Adrenal gland (tissue), 12 donors: ENCODE measurements around the gene GUCY2F. TPM values are rescaled to one million over a fixed set of nuclear protein-coding genes. Genes with fewer than 3 reads are reported as not detected.

Experiments used
- DNase-seq, 7 donors: peaks; one replicate each; pipeline ENCODE4 v3.0.0-alpha.2; 2019 to 2020
- H3K27ac ChIP-seq, 5 donors: fragments of 200-600 bp; sonication (generic) in 4 of 5; 1 replicate in 3 of 5; 2 replicates in 2 of 5; pipeline versions ENCODE4 v1.5.1 to v1.8.0; 2016 to 2020; ENCODE audit warnings: mild to moderate bottlenecking in 1 of 5
- H3K27me3 ChIP-seq: fragments of 200-600 bp; 2 replicates; pipeline ENCODE4 v1.8.0; 2021
- H3K36me3 ChIP-seq, 2 donors: fragments of 200-600 bp; replicated peaks in 1 of 2; 1 replicate in 1 of 2; 2 replicates in 1 of 2; pipeline versions ENCODE4 v1.5.1 to v1.8.0; 2018 to 2022
- H3K4me1 ChIP-seq, 2 donors: fragments of 200-600 bp; replicated peaks in 1 of 2; 1 replicate in 1 of 2; 2 replicates in 1 of 2; pipeline versions ENCODE4 v1.5.1 to v1.8.0; 2018 to 2021
- H3K4me3 ChIP-seq, 4 donors: fragments of 200-600 bp; sonication (generic) in 3 of 4; one replicate each; pipeline ENCODE4 v1.5.1; 2016 to 2018
- H3K9me3 ChIP-seq, 3 donors: fragments of 200-600 bp; sonication (generic) in 1 of 3; replicated peaks in 1 of 3; 1 replicate in 2 of 3; 2 replicates in 1 of 3; pipeline versions ENCODE4 v1.5.1 to v1.8.0; 2016 to 2021
- POLR2A ChIP-seq, 2 donors: fragments of 450-650 bp; IDR thresholded peaks; one replicate each; pipeline ENCODE4 v1.6.1; 2017; ENCODE audit warnings: antibody characterized with exemption in 2 of 2, mild to moderate bottlenecking in 2 of 2, moderate library complexity in 1 of 2
- WGBS, 4 donors: extraction: QIAGEN DNeasy Blood & Tissue Kit in 2 of 4; methylation state at CpG; one replicate each; pipeline versions ENCODE4 v1.1.5 to v1.1.7; 2013 to 2017; 5-methylcytosine and 5-hydroxymethylcytosine counted together
- intact Hi-C, 2 donors: fragments of 100-400 bp; cut with DNase I; formaldehyde crosslinking; loops; one replicate each; pipeline versions ENCODE4 v1.14.1 to v1.15.0; 2022 to 2023
- polyA plus RNA-seq, 3 donors: library from polyadenylated mRNA; stranded (reverse); fragments of 200-250 nt in 2 of 3; fragments of 350-450 nt in 1 of 3; fragmentation: Illumina TruSeq in 1 of 3; extraction: RNeasy Lipid Tissue Mini Kit (QIAGEN cat#74804) in 1 of 3; gene quantifications; one replicate each; pipeline ENCODE4 v1.2.3, GENCODE V29; 2013 to 2014
- total RNA-seq, 9 donors: library from RNA; depleted of rRNA in 4 of 9; stranded (reverse); fragments of >200 nt in 4 of 9; fragments of 120-200 nt in 1 of 9; fragmentation: NEBNext Ultra II Directional in 1 of 9; extraction: Animal tissue kit (Norgen Biotek cat#: 25700) in 1 of 9; gene quantifications; one replicate each; pipeline versions ENCODE4 v1.1.0 to v1.2.4, GENCODE V29; 2013 to 2023
- TF ChIP-seq, protein P1 (sequence below), 6 experiments: fragments of 450-650 bp in 4 of 6; fragments of 200-600 bp in 2 of 6; sonication (generic) in 1 of 6; IDR thresholded peaks; 1 replicate in 5 of 6; 2 replicates in 1 of 6; pipeline versions ENCODE4 v1.5.1 to v1.8.0; 2016 to 2021; ENCODE audit warnings: antibody characterized with exemption in 6 of 6, mild to moderate bottlenecking in 2 of 6, moderate library complexity in 1 of 6
- donor health status: healthy with polysubstance abuse.
- donor health status: Bipolar disorder and iron deficiency.
- donor health status: DM: yes; HTN: yes; CAD: no.
- donor health status: DM: no; HTN: no; CAD: no.
- donor health status: DM: no; HTN: no; CAD: no.
- donor health status: DM: yes; HTN: yes; CAD: no.

GUCY2F gene
- total and polyA plus RNA-seq, 12 donors = 0.06 TPM; not detected in 11

DNA sequence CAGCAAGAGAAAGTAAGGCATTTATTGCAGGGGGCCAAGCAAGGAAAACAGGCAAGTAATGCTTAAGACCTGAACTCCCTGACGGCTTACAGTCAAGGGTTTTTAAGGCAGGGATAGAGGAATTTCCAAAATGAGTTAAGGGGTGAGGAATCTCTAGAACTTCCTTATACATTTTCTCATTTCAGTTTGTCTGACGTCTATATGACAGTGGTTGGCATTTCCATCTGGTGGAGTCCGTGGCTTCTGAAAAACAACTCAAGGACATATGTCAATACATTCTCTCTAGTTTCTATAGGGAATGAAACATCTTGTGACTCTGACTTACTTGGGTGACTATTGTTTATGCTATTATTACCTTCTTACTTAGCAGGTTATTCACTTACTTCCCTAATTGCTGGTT, 19.3 kb upstream of the GUCY2F start:
- intact Hi-C loops = no loop called here
- Histone ChIP-seq H3K27ac (no peak overlapping the region), H3K4me3 (no peak overlapping the region), H3K36me3 (no peaks in the 10 kb centered on the region), H3K4me1 (no peaks in the 10 kb centered on the region), H3K9me3 (no peaks in the 10 kb centered on the region), H3K27me3 (peaks cover 31% of the 10 kb centered on the region)
- 45 to 66% (median 54%) methylated on average over 3 of the region's 3 CpGs for WGBS, 4 donors
- DNase-seq = no peak
- no peak for TF ChIP-seq POLR2A (IDR thresholded peaks at IDR 0.05)
- TF ChIP-seq, protein P1, sequence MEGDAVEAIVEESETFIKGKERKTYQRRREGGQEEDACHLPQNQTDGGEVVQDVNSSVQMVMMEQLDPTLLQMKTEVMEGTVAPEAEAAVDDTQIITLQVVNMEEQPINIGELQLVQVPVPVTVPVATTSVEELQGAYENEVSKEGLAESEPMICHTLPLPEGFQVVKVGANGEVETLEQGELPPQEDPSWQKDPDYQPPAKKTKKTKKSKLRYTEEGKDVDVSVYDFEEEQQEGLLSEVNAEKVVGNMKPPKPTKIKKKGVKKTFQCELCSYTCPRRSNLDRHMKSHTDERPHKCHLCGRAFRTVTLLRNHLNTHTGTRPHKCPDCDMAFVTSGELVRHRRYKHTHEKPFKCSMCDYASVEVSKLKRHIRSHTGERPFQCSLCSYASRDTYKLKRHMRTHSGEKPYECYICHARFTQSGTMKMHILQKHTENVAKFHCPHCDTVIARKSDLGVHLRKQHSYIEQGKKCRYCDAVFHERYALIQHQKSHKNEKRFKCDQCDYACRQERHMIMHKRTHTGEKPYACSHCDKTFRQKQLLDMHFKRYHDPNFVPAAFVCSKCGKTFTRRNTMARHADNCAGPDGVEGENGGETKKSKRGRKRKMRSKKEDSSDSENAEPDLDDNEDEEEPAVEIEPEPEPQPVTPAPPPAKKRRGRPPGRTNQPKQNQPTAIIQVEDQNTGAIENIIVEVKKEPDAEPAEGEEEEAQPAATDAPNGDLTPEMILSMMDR (IDR thresholded peaks at IDR 0.05) = no peak

- no peaks in the 10 kb centered on the region for H3K36me3 ChIP-seq
- peaks cover 42% of the 10 kb centered on the region for H3K27me3 ChIP-seq
- no peak overlapping the region for H3K4me3 ChIP-seq
- H3K27ac ChIP-seq = no peak overlapping the region
- WGBS, 4 donors = 50 to 77% (median 67%) methylated on average over 1 of the region's 1 CpG
- H3K4me1 ChIP-seq = no peaks in the 10 kb centered on the region
- H3K9me3 ChIP-seq = no peaks in the 10 kb centered on the region
- TF ChIP-seq POLR2A (IDR thresholded peaks at IDR 0.05) = no peak
- TF ChIP-seq, protein P1 (IDR thresholded peaks at IDR 0.05) = no peak
- no peak for DNase-seq
- intact Hi-C loops = no loop called here
Measured at GRCh38 chrX:109498434-109498833, 16.5 kb upstream of the GUCY2F start.

DNA sequence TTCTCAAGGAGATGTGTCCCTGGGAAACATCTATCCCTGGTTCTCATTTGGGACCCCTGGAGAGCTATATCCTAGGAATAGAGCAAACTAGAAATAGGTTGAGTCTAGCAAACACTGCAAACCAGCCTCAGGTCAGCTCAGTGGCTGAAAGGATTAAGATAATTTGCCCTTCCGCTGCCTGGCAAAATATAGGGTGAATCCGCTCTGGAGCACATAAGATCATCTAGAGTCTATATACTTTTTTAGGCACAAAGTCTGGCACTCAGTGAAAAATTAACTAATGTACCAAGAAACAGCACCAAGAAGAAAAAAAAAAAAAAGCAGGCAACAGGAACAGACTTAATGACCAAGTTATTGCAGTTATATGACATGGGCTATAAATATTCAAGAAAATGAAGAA, 7.3 kb upstream of the GUCY2F start:
- Histone ChIP-seq H3K4me1 (no peaks in the 10 kb centered on the region), H3K9me3 (no peaks in the 10 kb centered on the region), H3K27ac (no peak overlapping the region), H3K36me3 (no peaks in the 10 kb centered on the region), H3K27me3 (peaks cover 6% of the 10 kb centered on the region), H3K4me3 (no peak overlapping the region)
- intact Hi-C loops = loop anchor here (5.0 to 10.0 kb wide), 2 partner anchors 143 to 146 kb away; no protein-coding TSS in a partner anchor
- WGBS, 4 donors = 80 to 96% (median 89%) methylated on average over 2 of the region's 2 CpGs
- DNase-seq = no peak
- TF ChIP-seq POLR2A (IDR thresholded peaks at IDR 0.05) = no peak
- TF ChIP-seq, protein P1 (IDR thresholded peaks at IDR 0.05) = no peak

- H3K4me3 ChIP-seq = no peak overlapping the region
- H3K4me1 ChIP-seq = no peaks in the 10 kb centered on the region
- H3K36me3 ChIP-seq = no peaks in the 10 kb centered on the region
- no peaks in the 10 kb centered on the region for H3K9me3 ChIP-seq
- WGBS, 4 donors = 35 to 45% (median 40%) methylated on average over 3 to 4 of the region's 4 CpGs
- no peak for DNase-seq
- no peak for TF ChIP-seq POLR2A (IDR thresholded peaks at IDR 0.05)
- TF ChIP-seq, protein P1 (IDR thresholded peaks at IDR 0.05) = no peak
- no peak overlapping the region for H3K27ac ChIP-seq
- intact Hi-C loops = loop anchor here (5.0 to 10.0 kb wide), 2 partner anchors 145 to 147 kb away; no protein-coding TSS in a partner anchor
- H3K27me3 ChIP-seq = peaks cover 20% of the 10 kb centered on the region
Measured at GRCh38 chrX:109487640-109488039, 5.8 kb upstream of the GUCY2F start.
